Central memory CD4-positive, alpha-beta T cell (primary cell): ENCODE results near the gene ARFGAP3.
"Not testable (repeated sequence)": the region's sequence is repeated elsewhere in the genome, so short reads cannot be mapped to it uniquely, and the experiment has no call there.

ENCODE experiments used
- DNase-seq: peaks from one replicate; pipeline ENCODE4 v3.0.0; 2022

ARFGAP3 gene

DNA sequence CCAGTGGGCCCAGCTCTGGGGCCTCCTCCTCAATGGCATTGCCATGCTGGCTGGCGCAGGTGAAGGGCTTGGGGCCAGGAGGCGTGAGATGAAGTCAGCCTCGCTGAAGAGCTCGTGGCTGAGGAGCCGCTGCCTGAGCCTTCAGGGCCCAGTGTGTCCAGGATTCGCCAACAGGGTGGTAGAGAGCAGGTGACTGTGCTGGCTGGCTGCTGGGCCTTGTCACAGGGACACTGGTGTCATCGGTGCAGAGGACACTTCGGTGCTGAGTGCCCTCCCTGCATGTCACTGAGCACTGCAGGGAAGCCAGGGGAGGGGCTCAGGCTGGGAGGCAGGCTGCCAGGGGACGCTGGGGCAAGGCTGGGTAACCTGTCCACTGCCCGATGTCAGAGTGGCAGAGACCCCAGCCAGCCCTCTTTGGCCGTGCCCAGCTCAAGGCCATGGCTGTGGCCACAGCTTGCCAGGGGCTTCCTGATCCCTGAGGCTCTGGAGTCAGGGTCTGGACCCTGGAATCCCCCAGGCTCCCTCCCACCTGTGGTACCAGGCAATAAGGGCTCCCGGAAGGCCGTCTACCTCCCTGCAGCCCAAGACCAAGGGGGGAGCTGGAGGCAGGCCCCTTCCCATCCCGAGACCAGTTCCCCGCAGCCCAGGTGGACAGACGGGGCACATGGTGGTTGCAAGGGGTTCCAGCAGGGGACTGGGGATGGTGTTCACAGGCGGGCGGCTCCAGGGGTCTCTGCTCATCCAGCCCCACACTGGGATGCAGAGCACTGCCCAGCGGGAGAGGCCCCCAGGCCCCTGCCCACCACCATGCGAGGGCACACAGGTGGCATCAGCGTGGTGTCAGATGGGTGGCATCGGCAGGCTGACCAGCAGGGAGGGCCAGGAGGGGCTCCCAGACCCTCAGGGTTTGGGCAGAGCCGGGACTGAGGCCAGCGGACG lies 63.9 kb downstream of the ARFGAP3 start:
- no peak for DNase-seq

- DNase-seq = no peak
These were observed 64.6 kb downstream of the ARFGAP3 start for GRCh38 chr22:42792453-42792908.

- DNase-seq = no peak
These were observed 65.2 kb downstream of the ARFGAP3 start for GRCh38 chr22:42791721-42792452.

DNA sequence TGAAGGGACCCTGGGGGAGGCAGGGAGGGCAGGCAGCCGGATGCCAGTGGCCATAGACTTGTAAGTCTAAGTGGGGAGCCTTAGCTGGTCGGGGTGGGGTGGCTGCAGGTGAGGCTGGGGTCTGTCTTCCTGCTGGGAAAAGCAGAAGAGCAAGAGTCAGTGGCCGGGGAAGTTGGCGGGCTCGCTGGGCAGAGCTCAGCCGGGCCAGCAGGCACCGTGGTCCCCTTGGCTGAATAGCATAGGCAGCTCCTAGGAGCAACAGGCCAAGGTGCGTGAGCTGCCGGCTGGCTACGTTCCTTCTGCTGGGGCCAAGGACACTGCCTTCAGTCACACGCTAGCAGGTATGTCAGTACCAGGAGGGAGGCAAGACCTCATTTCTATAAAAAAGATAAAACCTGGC lies 68.6 kb downstream of the ARFGAP3 start:
- no peak for DNase-seq

- no peak for DNase-seq
These were observed 69.1 kb downstream of the ARFGAP3 start for GRCh38 chr22:42788021-42788420.

DNA sequence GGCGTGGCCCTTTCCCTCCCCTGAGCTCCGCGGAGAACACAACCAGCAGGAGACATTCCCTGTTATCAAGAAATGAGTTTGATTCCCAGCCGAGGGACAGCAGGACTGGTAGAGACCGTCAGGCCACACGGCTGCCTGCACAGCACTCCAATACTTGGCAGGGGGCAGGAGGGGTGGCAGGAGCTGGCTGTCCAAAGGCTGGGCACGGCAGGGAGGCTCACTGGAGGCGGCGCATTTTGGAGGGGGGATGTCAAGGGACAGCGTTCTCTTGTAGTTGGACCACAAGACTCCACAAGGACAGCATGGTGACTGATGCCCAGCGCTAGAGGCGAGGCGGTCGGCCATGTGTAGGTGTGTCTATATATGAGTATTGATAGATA lies 69.7 kb downstream of the ARFGAP3 start:
- DNase-seq = no peak

GRCh38 chr22:42786606-42787356 lies 70.3 kb downstream of the ARFGAP3 start:
- no peak for DNase-seq

GRCh38 chr22:42785706-42786499 lies 71.2 kb downstream of the ARFGAP3 start:
- no peak for DNase-seq

DNA sequence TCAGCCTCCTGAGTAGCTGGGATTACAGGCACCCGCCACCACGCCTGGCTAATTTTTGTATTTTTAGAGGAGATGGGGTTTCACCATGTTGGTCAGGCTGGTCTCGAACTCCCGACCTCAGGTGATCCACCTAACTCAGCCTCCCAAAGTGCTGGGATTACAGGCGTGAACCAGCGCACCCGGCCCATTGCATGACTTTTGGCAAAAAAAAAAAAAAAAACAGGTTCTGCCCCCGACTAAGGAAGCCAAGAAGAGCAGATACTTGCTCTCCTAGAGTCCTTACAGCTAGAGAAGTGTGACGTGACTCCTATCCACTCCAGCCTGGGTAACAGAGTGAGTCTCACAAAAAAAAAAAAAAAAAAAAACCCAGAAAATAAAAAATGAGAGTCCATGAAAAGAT lies 74.8 kb downstream of the ARFGAP3 start:
- DNase-seq = not testable (repeated sequence)

DNA sequence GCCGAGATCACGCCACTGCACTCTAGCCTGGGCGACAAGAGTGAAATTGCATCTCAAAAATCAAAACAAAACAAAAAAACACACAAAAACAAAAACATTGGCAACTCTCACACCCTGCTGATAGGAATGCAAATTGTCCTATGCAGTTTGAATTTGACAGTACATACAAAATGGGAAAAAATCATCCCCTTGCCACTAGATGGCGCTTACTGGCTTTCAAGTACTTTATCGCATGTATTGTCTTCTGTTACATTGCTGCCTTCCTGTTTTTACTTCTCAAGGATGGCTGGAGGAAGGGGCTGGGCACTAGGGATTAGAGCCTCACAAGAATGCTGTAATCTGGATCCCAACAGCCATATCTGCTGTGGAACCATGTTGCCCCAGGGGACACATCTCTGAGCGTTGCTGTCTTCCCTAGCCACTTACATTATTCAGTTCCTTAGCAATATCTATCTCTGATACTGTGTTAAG lies 77.0 kb downstream of the ARFGAP3 start:
- peak; percentile 48 for DNase-seq

DNA sequence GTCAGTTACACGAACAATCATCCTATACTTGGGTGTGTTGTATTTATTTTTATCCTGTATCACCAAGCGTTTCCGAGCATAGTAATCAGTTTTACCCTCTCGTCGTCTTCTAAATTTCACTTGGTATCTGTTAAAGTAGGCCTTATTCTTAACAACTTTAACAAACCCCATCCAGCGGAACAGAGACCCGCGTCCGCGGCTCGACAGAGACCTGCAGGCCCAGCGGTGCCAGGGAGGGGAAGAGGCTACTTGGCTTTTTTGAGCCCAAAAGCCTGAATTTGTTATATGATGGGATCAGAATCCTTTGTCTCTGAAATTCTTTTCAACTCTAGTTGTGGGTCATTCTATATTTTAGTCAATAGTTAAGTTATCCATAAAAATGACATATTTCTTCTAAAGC lies 79.9 kb downstream of the ARFGAP3 start:
- no peak for DNase-seq

GRCh38 chr22:42773167-42773566 lies 83.9 kb downstream of the ARFGAP3 start:
- DNase-seq = no peak

GRCh38 chr22:42772647-42773046 lies 84.4 kb downstream of the ARFGAP3 start:
- DNase-seq = no peak

- no peak for DNase-seq
These were observed 86.0 kb downstream of the ARFGAP3 start for GRCh38 chr22:42770941-42771647.

- DNase-seq = no peak
These were observed 86.7 kb downstream of the ARFGAP3 start for GRCh38 chr22:42770448-42770726.

DNA sequence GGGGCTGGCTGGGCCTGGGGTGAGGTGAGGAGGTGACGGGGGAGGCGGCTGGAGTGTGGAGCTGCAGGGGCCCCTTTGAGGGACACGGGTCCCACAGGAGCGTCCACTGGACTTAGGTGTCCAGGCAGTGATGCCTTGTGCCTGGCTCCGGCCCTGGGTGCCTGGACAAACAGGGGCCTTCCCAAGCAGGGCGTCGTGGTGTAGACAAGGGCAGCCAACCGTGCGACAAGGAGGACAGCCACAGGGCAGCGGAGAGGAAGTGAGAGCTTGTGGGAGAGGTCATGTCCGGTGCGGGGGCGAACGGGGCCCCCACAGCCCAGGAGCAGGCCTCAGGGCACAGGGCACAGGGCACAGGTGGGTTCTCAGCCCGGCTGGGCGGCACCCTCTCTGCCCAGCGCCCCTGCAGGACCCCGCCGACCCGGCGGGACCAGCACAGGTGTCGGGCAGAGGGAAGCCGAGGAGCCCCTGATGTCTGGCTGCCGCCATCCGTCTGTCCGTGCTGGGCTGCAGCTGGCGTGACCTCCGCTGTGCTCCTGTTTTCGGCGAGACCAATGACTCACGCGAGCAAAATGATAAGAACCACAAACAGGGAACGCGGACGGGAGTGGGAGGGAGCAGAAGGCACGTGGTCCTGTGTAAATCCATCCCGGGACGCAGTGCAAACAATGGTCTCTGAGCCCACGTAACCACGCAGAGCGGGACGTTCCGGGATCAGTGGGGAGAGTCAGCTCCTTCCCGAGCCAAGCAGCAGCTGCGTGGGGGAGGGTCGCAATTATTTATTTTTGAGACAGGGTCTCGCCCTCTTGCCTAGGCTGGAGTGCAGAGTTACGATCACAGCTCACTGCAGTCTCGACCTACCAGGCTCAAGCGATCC lies 87.3 kb downstream of the ARFGAP3 start:
- no peak for DNase-seq

DNA sequence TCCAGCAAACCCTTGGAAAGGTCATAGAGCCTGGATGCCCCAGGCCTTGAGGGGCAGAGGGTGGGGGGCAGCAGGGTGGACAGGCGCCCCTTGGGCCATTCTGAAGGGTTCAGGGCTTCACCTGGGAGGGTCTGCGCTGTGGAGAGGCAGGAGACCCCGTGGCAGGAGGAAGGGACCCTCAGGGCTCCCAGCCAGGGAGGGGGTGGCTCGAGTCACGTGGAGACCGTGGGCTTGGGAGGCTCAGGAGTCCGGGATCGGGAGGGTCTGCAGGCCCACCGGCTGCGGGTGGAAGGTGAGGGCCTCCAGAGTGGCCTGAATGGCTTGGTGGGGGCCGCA lies 87.9 kb downstream of the ARFGAP3 start:
- no peak for DNase-seq

DNA sequence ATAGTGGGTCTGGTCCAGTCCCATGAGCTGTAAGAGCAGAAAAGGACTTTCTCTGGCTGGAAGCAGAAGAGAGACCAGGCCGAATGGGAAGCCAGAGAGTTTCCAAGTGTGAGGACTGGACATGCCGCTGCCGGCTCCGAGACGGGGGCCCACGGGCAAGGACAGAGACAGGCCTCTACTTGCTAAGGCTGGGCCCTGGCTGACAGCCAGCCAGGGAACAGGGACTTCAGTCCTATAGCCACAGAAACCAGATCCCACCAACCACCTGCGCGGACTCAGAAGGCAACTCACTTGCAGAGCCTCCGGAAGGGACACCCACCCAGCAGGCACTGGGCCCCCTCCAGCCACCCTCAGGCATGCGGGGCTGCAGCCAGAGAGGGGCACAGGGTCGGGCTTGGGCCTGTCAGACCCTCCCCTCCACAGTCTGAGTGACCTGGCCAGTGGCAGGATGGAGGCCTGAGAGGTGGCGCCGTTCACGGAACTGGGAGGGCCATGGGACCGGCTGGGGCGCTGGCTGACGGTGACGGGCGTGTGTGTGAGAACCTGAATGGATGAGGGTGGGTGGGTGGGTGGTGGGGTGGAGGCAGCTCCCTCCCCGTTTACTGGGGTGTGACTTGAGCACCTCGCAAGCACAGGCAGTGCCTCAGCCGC lies 88.6 kb downstream of the ARFGAP3 start:
- no peak for DNase-seq

- no peak for DNase-seq
These were observed 90.2 kb downstream of the ARFGAP3 start for GRCh38 chr22:42766860-42767259.

DNA sequence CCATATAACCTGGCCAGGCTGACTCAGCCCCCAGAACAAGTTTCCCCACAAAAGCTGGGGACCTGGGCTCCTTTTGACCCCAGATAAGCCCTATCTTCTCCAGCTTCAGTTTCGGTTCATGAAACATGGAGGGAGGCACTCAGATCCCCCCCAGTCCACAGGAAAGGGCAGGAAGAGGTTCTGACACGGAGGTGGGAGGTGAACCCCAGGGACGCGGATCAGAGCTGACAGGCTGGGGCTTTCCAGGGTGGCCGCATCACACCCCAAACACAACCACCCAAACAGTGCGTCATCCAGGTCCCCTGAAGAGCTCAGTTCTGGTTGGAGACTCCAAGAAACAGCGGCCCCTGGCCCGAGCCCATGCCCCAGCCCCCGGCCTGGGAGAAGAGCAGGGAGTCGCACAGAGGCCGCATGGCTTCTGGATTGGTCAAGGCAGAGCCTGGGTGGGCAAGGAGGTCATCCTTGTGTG lies 92.1 kb downstream of the ARFGAP3 start:
- DNase-seq = no peak
